ENCODE measurements around the gene LAPTM4A. TPM values are rescaled to one million over a fixed set of nuclear protein-coding genes. Genes with fewer than 3 reads are reported as not detected.
A peak's percentile ranks its signal among the peaks of the same experiment; 100 is the strongest.
"Not testable (repeated sequence)": the region's sequence is repeated elsewhere in the genome, so short reads cannot be mapped to it uniquely, and the experiment has no call there.

LAPTM4A gene
- total RNA-seq, 1 donor from 2014 or later, result 141 TPM

DNA sequence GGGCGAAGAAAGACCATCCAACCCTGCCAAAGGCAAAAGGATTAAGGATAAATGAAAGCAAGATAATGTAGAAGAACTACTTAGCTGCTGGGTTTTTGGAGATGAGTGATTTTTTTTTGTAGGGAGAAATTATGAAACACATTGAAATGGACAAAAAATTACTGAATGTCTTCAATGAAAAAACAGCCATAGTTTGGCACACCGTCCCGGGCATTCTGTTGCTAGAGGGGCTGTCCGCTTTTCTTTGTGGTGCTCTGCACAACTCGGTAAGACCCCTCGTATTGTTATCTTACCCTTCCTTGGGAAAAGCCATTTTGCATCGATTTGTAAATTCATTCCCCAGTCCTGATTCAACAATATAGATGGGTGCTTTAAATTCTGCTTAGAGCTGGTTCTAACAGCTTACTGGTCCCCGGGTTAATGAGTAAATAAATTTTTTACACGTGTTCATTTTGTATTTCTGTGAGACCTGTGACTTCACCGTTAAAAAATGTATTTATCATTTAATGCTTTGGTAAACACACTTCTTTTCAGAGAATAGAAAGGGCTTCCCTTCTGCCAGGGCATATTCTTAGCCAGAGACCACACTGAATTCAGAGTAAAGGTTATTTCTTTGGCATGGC, 912 bp upstream of the LAPTM4A start:
- no peaks in the 10 kb centered on the region for H3K36me3 ChIP-seq (ENCODE audit: control insufficient read depth, insufficient read depth, low read length)
- TF ChIP-seq CTCF (IDR thresholded peaks at IDR 0.05; ENCODE audit: insufficient read depth, low read length, poor library complexity, severe bottlenecking), result no peak
- no peaks in the 10 kb centered on the region for H3K27me3 ChIP-seq (ENCODE audit: control insufficient read depth, insufficient read depth, low read length)
- DNase-seq (ENCODE audit: low read depth), result no peak
- peak overlapping the region; percentile 86 for H3K4me3 ChIP-seq (ENCODE audit: low read depth, low read length)

GRCh38 chr2:20050646-20051531, 539 bp downstream of the LAPTM4A start:
- peak overlapping the region; percentile 86 for H3K4me3 ChIP-seq (ENCODE audit: low read depth, low read length)
- no peak for TF ChIP-seq CTCF (IDR thresholded peaks at IDR 0.05; ENCODE audit: insufficient read depth, low read length, poor library complexity, severe bottlenecking)
- no peaks in the 10 kb centered on the region for H3K36me3 ChIP-seq (ENCODE audit: control insufficient read depth, insufficient read depth, low read length)
- no peaks in the 10 kb centered on the region for H3K27me3 ChIP-seq (ENCODE audit: control insufficient read depth, insufficient read depth, low read length)
- DNase-seq (ENCODE audit: low read depth), result no peak

DNA sequence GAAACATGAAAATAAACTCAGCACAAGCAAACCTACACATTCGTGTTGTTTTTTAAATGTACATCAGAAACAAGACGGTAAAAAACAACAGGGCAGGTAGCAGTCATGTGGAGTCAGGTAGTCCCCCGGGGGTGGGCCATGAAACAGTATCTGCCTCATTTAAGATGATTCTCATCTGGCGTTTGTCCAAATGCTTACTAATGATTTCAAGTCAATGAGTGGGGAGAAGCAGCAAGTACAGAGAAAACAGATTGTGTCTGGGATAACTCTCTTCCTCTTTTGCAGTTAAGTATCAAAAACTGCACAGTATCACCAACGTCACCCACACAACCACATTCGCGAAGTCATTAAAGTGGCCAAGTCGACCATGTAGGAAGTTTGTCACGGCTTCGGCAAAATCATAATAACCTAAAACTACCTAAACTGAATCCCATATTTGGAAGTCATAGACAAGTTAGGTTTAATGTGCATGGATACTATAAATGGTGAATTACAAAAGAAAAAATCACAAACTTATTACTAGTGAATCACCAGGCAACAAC, 1.3 kb downstream of the LAPTM4A start:
- no peaks in the 10 kb centered on the region for H3K36me3 ChIP-seq (ENCODE audit: control insufficient read depth, insufficient read depth, low read length)
- no peak for TF ChIP-seq CTCF (IDR thresholded peaks at IDR 0.05; ENCODE audit: insufficient read depth, low read length, poor library complexity, severe bottlenecking)
- DNase-seq (ENCODE audit: low read depth), result no peak
- peak overlapping the region; percentile 86 for H3K4me3 ChIP-seq (ENCODE audit: low read depth, low read length)
- H3K27me3 ChIP-seq (ENCODE audit: control insufficient read depth, insufficient read depth, low read length), result no peaks in the 10 kb centered on the region

GRCh38 chr2:20049637-20050036, 1.8 kb downstream of the LAPTM4A start:
- no peak for DNase-seq (ENCODE audit: low read depth)
- no peaks in the 10 kb centered on the region for H3K27me3 ChIP-seq (ENCODE audit: control insufficient read depth, insufficient read depth, low read length)
- H3K36me3 ChIP-seq (ENCODE audit: control insufficient read depth, insufficient read depth, low read length), result no peaks in the 10 kb centered on the region
- peak overlapping the region; percentile 86 for H3K4me3 ChIP-seq (ENCODE audit: low read depth, low read length)
- no peak for TF ChIP-seq CTCF (IDR thresholded peaks at IDR 0.05; ENCODE audit: insufficient read depth, low read length, poor library complexity, severe bottlenecking)

- DNase-seq (ENCODE audit: low read depth), result no peak
- TF ChIP-seq CTCF (IDR thresholded peaks at IDR 0.05; ENCODE audit: insufficient read depth, low read length, poor library complexity, severe bottlenecking), result no peak
- peak overlapping the region; percentile 86 for H3K4me3 ChIP-seq (ENCODE audit: low read depth, low read length)
- no peaks in the 10 kb centered on the region for H3K36me3 ChIP-seq (ENCODE audit: control insufficient read depth, insufficient read depth, low read length)
- H3K27me3 ChIP-seq (ENCODE audit: control insufficient read depth, insufficient read depth, low read length), result no peaks in the 10 kb centered on the region
Observed at GRCh38 chr2:20048488-20049448, 2.7 kb downstream of the LAPTM4A start.

DNA sequence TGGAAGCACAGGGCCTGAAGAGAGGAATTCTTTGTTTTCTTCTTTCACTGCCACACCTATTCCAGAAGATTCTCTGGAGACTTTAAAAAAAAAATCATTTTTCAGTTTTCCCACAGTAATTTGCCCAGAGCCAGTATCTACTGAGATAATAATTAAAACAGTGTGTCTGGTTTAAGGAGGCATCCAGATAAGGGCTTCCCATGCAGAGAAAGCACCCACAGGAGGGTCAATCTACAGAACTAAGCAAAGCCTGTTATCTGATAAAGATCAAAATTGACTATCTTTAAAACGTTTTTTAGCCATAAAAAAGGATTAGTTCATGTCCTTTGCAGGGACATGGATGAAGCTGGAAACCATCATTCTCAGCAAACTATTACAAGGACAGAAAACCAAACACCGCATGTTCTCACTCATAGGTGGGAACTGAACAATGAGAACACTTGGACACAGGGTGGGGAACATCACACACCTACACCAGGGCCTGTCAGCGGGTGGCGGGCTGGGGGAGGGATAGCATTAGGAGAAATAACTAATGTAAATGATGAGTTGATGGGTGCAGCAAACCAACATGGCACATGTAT, 5.6 kb downstream of the LAPTM4A start:
- H3K4me3 ChIP-seq (ENCODE audit: low read depth, low read length); DNase-seq (ENCODE audit: low read depth); H3K36me3 ChIP-seq (ENCODE audit: control insufficient read depth, insufficient read depth, low read length); H3K27me3 ChIP-seq (ENCODE audit: control insufficient read depth, insufficient read depth, low read length): not testable (repeated sequence)

All from kidney epithelial cell (primary cell).